GM18499 (cell line): Measurements from ENCODE around the gene JAG1.

Source experiments
- ATAC-seq: cut with Tn5 transposase; IDR thresholded peaks from one replicate; pipeline ENCODE4 v1.9.1; 2021; ENCODE audit warnings: moderate number of reproducible peaks; ENCODE audit not compliant: insufficient read depth, unreplicated experiment

Gene JAG1

GRCh38 chr20:10701607-10702006 lies 27.8 kb upstream of the JAG1 start:
- ATAC-seq: no peak

GRCh38 chr20:10699941-10700340 lies 26.1 kb upstream of the JAG1 start:
- ATAC-seq: no peak

- ATAC-seq: no peak
Observed at GRCh38 chr20:10699489-10699888, 25.7 kb upstream of the JAG1 start.

- ATAC-seq: no peak
Observed at GRCh38 chr20:10696650-10697049, 22.9 kb upstream of the JAG1 start.

GRCh38 chr20:10689385-10689784 lies 15.6 kb upstream of the JAG1 start:
- no peak for ATAC-seq

GRCh38 chr20:10687895-10688294 lies 14.1 kb upstream of the JAG1 start:
- no peak for ATAC-seq

- ATAC-seq: no peak
Observed at GRCh38 chr20:10686356-10687133, 12.7 kb upstream of the JAG1 start.

GRCh38 chr20:10683537-10683936 lies 9.7 kb upstream of the JAG1 start:
- no peak for ATAC-seq

GRCh38 chr20:10682939-10683338 lies 9.1 kb upstream of the JAG1 start:
- ATAC-seq: no peak

- no peak for ATAC-seq
Observed at GRCh38 chr20:10681494-10681893, 7.7 kb upstream of the JAG1 start.

- no peak for ATAC-seq
Observed at GRCh38 chr20:10680571-10680970, 6.8 kb upstream of the JAG1 start.

GRCh38 chr20:10679269-10679668 lies 5.5 kb upstream of the JAG1 start:
- no peak for ATAC-seq

GRCh38 chr20:10676518-10676917 lies 2.7 kb upstream of the JAG1 start:
- no peak for ATAC-seq

- no peak for ATAC-seq
Observed at GRCh38 chr20:10675450-10675848, 1.6 kb upstream of the JAG1 start.

- peak; percentile 24 for ATAC-seq
Observed at GRCh38 chr20:10674684-10675449, 1.1 kb upstream of the JAG1 start.

GRCh38 chr20:10673176-10673841 lies 490 bp downstream of the JAG1 start:
- ATAC-seq: no peak

GRCh38 chr20:10672624-10673127 lies 1.1 kb downstream of the JAG1 start:
- no peak for ATAC-seq

- ATAC-seq: no peak
Observed at GRCh38 chr20:10671919-10672623, 1.7 kb downstream of the JAG1 start.

- ATAC-seq: no peak
Observed at GRCh38 chr20:10671221-10671918, 2.4 kb downstream of the JAG1 start.
